Thyroid gland (tissue), 4 donors: ENCODE results near the gene ARHGAP28.

Experiments
- CTCF ChIP-seq, 6 experiments: fragments of 200-600 bp in 3 of 6; fragments of 450-650 bp in 3 of 6; sonication (generic) in 3 of 6; IDR thresholded peaks; one replicate each; pipeline ENCODE4 v1.5.1; 2016 to 2019; ENCODE audit warnings: antibody characterized with exemption in 6 of 6, mild to moderate bottlenecking in 2 of 6, inconsistent platforms in 1 of 6, moderate library complexity in 1 of 6
- POLR2A ChIP-seq, 2 donors: fragments of 450-650 bp; IDR thresholded peaks; one replicate each; pipeline ENCODE4 v1.6.1; 2017; ENCODE audit warnings: antibody characterized with exemption in 2 of 2, mild to moderate bottlenecking in 2 of 2, moderate library complexity in 1 of 2

GRCh38 chr18:6923220-6923619, 193.7 kb downstream of the ARHGAP28 start:
- TF ChIP-seq CTCF (IDR thresholded peaks at IDR 0.05) (no peak), POLR2A (IDR thresholded peaks at IDR 0.05) (no peak)
